H9 (cell line): ENCODE results near the gene CSTPP1. TPM values are rescaled to one million over a fixed set of nuclear protein-coding genes. Genes with fewer than 3 reads are reported as not detected.

Experiments
- DNase-seq: peaks from one replicate; pipeline ENCODE4 v3.0.0-alpha.2; 2017
- H2AFZ ChIP-seq: one replicate; pipeline ENCODE4 v1.6.1; 2013; ENCODE audit warnings: mild to moderate bottlenecking, low read length, control low read depth, moderate library complexity
- H2AK5ac ChIP-seq: 2 replicates; pipeline ENCODE4 v1.6.1; 2013; ENCODE audit warnings: low read length, control low read depth, mixed read lengths; ENCODE audit not compliant: insufficient read length
- H2BK120ac ChIP-seq: one replicate; pipeline ENCODE4 v1.6.1; 2013; ENCODE audit warnings: low read depth, mild to moderate bottlenecking, low read length, control low read depth, inconsistent platforms; ENCODE audit not compliant: poor library complexity, severe bottlenecking
- H2BK12ac ChIP-seq: 2 replicates; pipeline ENCODE4 v1.6.1; 2013; ENCODE audit warnings: low read length, control low read depth, mixed read lengths, low read depth; ENCODE audit not compliant: insufficient read length
- H2BK15ac ChIP-seq: 2 replicates; pipeline ENCODE4 v1.6.1; 2013; ENCODE audit warnings: low read depth, low read length, control low read depth
- H2BK20ac ChIP-seq: one replicate; pipeline ENCODE4 v1.6.1; 2013; ENCODE audit warnings: low read depth, mild to moderate bottlenecking, low read length, control low read depth, inconsistent platforms; ENCODE audit not compliant: poor library complexity, severe bottlenecking
- H2BK5ac ChIP-seq: 2 replicates; pipeline ENCODE4 v1.6.1; 2013; ENCODE audit warnings: low read length, control low read depth, mixed read lengths; ENCODE audit not compliant: insufficient read length
- H3K14ac ChIP-seq: 2 replicates; pipeline ENCODE4 v1.6.1; 2013; ENCODE audit warnings: low read length, control low read depth; ENCODE audit not compliant: insufficient read depth
- H3K18ac ChIP-seq: 2 replicates; pipeline ENCODE4 v1.6.1; 2013; ENCODE audit warnings: low read depth, mild to moderate bottlenecking, mixed read lengths, low read length, control low read depth; ENCODE audit not compliant: insufficient read length
- H3K23ac ChIP-seq: 2 replicates; pipeline ENCODE4 v1.6.1; 2013; ENCODE audit warnings: low read length, control low read depth, mixed read lengths, low read depth; ENCODE audit not compliant: insufficient read length
- H3K23me2 ChIP-seq: 2 replicates; pipeline ENCODE4 v1.6.1; 2013; ENCODE audit warnings: low read depth, mild to moderate bottlenecking, mixed read lengths, low read length, control low read depth; ENCODE audit not compliant: insufficient read length, poor library complexity, severe bottlenecking
- H3K27ac ChIP-seq: 2 replicates; pipeline ENCODE4 v1.5.1; 2013; ENCODE audit warnings: low read length, control low read depth, mixed read lengths, low read depth; ENCODE audit not compliant: insufficient read length
- H3K27me3 ChIP-seq: 2 replicates; pipeline ENCODE4 v1.6.1; 2013; ENCODE audit warnings: low read length, control low read depth, inconsistent platforms; ENCODE audit not compliant: insufficient read depth
- H3K4ac ChIP-seq: 2 replicates; pipeline ENCODE4 v1.6.1; 2013; ENCODE audit warnings: low read depth, mild to moderate bottlenecking, control low read depth, inconsistent platforms, low read length, moderate library complexity
- H3K4me1 ChIP-seq: 2 replicates; pipeline ENCODE4 v1.6.1; 2013; ENCODE audit warnings: low read length, control low read depth, inconsistent platforms; ENCODE audit not compliant: insufficient read depth
- H3K4me2 ChIP-seq: 2 replicates; pipeline ENCODE4 v1.6.1; 2013; ENCODE audit warnings: low read length, control low read depth, mixed read lengths; ENCODE audit not compliant: insufficient read length, insufficient read depth
- H3K56ac ChIP-seq: 2 replicates; pipeline ENCODE4 v1.6.1; 2013; ENCODE audit warnings: low read depth, mild to moderate bottlenecking, mixed read lengths, low read length, control low read depth; ENCODE audit not compliant: insufficient read length
- H3K79me1 ChIP-seq: 2 replicates; pipeline ENCODE4 v1.6.1; 2013; ENCODE audit warnings: low read depth, mild to moderate bottlenecking, moderate library complexity, low read length, control low read depth, inconsistent platforms; ENCODE audit not compliant: insufficient read depth, poor library complexity, severe bottlenecking
- H3K79me2 ChIP-seq: 2 replicates; pipeline ENCODE4 v1.6.1; 2013; ENCODE audit warnings: low read length, control low read depth, inconsistent platforms; ENCODE audit not compliant: insufficient read depth
- H3K9ac ChIP-seq: 2 replicates; pipeline ENCODE4 v1.6.1; 2013; ENCODE audit warnings: low read length, control low read depth, mixed read lengths; ENCODE audit not compliant: insufficient read length; ENCODE audit errors: extremely low read depth
- H3K9me3 ChIP-seq: one replicate; pipeline ENCODE4 v1.6.1; 2013; ENCODE audit warnings: low read depth, low read length, inconsistent platforms; ENCODE audit not compliant: control insufficient read depth
- H3T11ph ChIP-seq: one replicate; pipeline ENCODE4 v1.6.1; 2013; ENCODE audit warnings: mild to moderate bottlenecking, low read length, control low read depth, inconsistent platforms
- H4K20me1 ChIP-seq: one replicate; pipeline ENCODE4 v1.6.1; 2013; ENCODE audit not compliant: control insufficient read depth, insufficient read length, insufficient read depth
- H4K5ac ChIP-seq: 2 replicates; pipeline ENCODE4 v1.6.1; 2013; ENCODE audit warnings: low read depth, mild to moderate bottlenecking, mixed read lengths, low read length, control low read depth; ENCODE audit not compliant: insufficient read length
- H4K8ac ChIP-seq: replicated peaks from 2 replicates; pipeline ENCODE4 v1.6.1; 2013; ENCODE audit warnings: low read length, control low read depth, mixed read lengths, low read depth; ENCODE audit not compliant: insufficient read length
- H4K91ac ChIP-seq: 2 replicates; pipeline ENCODE4 v1.6.1; 2013; ENCODE audit warnings: low read depth, mild to moderate bottlenecking, moderate library complexity, mixed read lengths, low read length, control low read depth; ENCODE audit not compliant: insufficient read length
- H3K27ac Mint-ChIP-seq, 3 experiments: 2 replicates in 2 of 3; 3 replicates in 1 of 3; pipeline ENCODE4 v1.8.0; 2020 to 2021; ENCODE audit warnings: mixed read lengths in 3 of 3, mild to moderate bottlenecking in 1 of 3, moderate library complexity in 1 of 3
- H3K27me3 Mint-ChIP-seq: 2 replicates; pipeline ENCODE4 v1.8.0; 2021; ENCODE audit warnings: low read depth, mild to moderate bottlenecking, moderate library complexity, mixed read lengths
- H3K36me3 Mint-ChIP-seq, 3 experiments: 2 replicates in 2 of 3; 3 replicates in 1 of 3; pipeline ENCODE4 v1.8.0; 2020 to 2021; ENCODE audit warnings: low read depth in 3 of 3, mixed read lengths in 3 of 3; ENCODE audit not compliant: insufficient read depth in 1 of 3
- H3K4me1 Mint-ChIP-seq, 2 experiments: 2 replicates each; pipeline ENCODE4 v1.8.0; 2020; ENCODE audit warnings: mixed read lengths in 2 of 2
- H3K4me3 Mint-ChIP-seq, 2 experiments: 2 replicates in 1 of 2; 3 replicates in 1 of 2; pipeline ENCODE4 v1.8.0; 2020 to 2021; ENCODE audit warnings: mild to moderate bottlenecking in 2 of 2, mixed read lengths in 2 of 2, moderate library complexity in 1 of 2
- H3K9me3 Mint-ChIP-seq, 2 experiments: 2 replicates in 1 of 2; 3 replicates in 1 of 2; pipeline ENCODE4 v1.8.0; 2020; ENCODE audit warnings: mild to moderate bottlenecking in 2 of 2, mixed read lengths in 2 of 2, moderate library complexity in 1 of 2
- CTCF ChIP-seq: fragments of 200-600 bp; sonication (generic); conservative IDR thresholded peaks from 3 replicates; pipeline ENCODE4 v1.8.0; 2021; ENCODE audit warnings: antibody characterized with exemption, mild to moderate bottlenecking
- WGBS: extraction: QIAGEN DNeasy Blood & Tissue Kit; methylation state at CpG from one replicate; pipeline ENCODE4 v1.1.7; 2013; ENCODE audit warnings: missing lambda C conversion rate, low lambda C conversion rate, mixed read lengths; ENCODE audit not compliant: insufficient read length; ENCODE audit errors: extremely low coverage; 5-methylcytosine and 5-hydroxymethylcytosine counted together
- total RNA-seq: library from RNA; stranded (reverse); gene quantifications from 2 replicates; pipeline ENCODE4 v1.2.1, GENCODE V29; 2021

The CSTPP1 gene
- total RNA-seq, 1 experiment from 2014 or later: 21.2 TPM

- peaks cover 0 to 8% (median 7%) of the 10 kb centered on the region in 3 experiments; a peak in 6 of 7 replicates for H3K36me3 Mint-ChIP-seq
- Histone ChIP-seq H3K9me3 (no peaks in the 10 kb centered on the region), H3K79me2 (no peaks in the 10 kb centered on the region), H2BK12ac (no peak overlapping the region), H3K23ac (no peak overlapping the region), H3K4ac (no peak overlapping the region), H4K20me1 (no peaks in the 10 kb centered on the region), H2BK120ac (no peak overlapping the region), H3K79me1 (no peaks in the 10 kb centered on the region), H4K91ac (no peak overlapping the region), H2BK20ac (no peak overlapping the region), H3K14ac (no peak overlapping the region), H2AK5ac (no peak overlapping the region), H3T11ph (no peak overlapping the region), H3K9ac (no peak overlapping the region), H3K27me3 (no peaks in the 10 kb centered on the region), H3K56ac (no peak overlapping the region), H3K18ac (no peak overlapping the region), H2BK15ac (no peak overlapping the region), H4K8ac (no peak overlapping the region), H4K5ac (no peak overlapping the region), H2BK5ac (no peak overlapping the region), H3K4me2 (no peak overlapping the region), H3K4me1 (no peaks in the 10 kb centered on the region), H3K23me2 (no peaks in the 10 kb centered on the region), H3K27ac (no peak overlapping the region), H2AFZ (no peak overlapping the region)
- DNase-seq: no peak
- H3K27me3 Mint-ChIP-seq: no peaks in the 10 kb centered on the region
- H3K4me1 Mint-ChIP-seq: peaks cover 14 to 21% of the 10 kb centered on the region in 2 experiments
- H3K4me3 Mint-ChIP-seq: no peak overlapping the region
- H3K27ac Mint-ChIP-seq: no peak overlapping the region
- TF ChIP-seq CTCF: no peak
- WGBS: no CpG with 5 or more reads among the region's 3 CpGs
- H3K9me3 Mint-ChIP-seq: peaks cover 4 to 6% of the 10 kb centered on the region in 2 experiments
Measured at GRCh38 chr11:47099214-47099917, 162.8 kb downstream of the CSTPP1 start.
